Measurements from ENCODE around the gene MINK1. TPM values are rescaled to one million over a fixed set of nuclear protein-coding genes. Genes with fewer than 3 reads are reported as not detected.
A peak's percentile ranks its signal among the peaks of the same experiment; 100 is the strongest.
"Not testable (repeated sequence)": the region's sequence is repeated elsewhere in the genome, so short reads cannot be mapped to it uniquely, and the experiment has no call there.

The MINK1 gene
- total and polyA plus RNA-seq, 10 of the 15 experiments (the other 5 are each of a cell fraction or from before 2014, with no cell fraction given) = 0.08 to 55.6 (median 15.0) TPM

- WGBS (ENCODE audit: insufficient coverage, insufficient replicate concordance, low lambda C conversion rate, missing lambda C conversion rate) = 3% methylated on average over 10 of the region's 17 CpGs
- in situ Hi-C loops (cut with MboI); DNase-seq (ENCODE audit: low read depth, low spot score); CTCF ChIA-PET; BruUV-seq (replicated peaks); H3K36me3 ChIP-seq (ENCODE audit: control insufficient read depth in 2 of 2, insufficient read depth in 2 of 2, low read length in 1 of 2); intact Hi-C loops (cut with micrococcal nuclease; ENCODE audit: unreplicated experiment); POLR2A ChIA-PET; H3K9me3 ChIP-seq (replicated peaks; ENCODE audit: control insufficient read depth, insufficient read depth, low read length); SMC1A ChIA-PET (ENCODE audit: uncharacterized antibody, unreplicated experiment); FAIRE-seq; H3K27me3 ChIP-seq (replicated peaks in 1 of 2; ENCODE audit: control insufficient read depth in 2 of 2, insufficient read depth in 2 of 2, low read length in 1 of 2); H4K20me1 ChIP-seq (ENCODE audit: control insufficient read depth, insufficient read depth): not testable (repeated sequence)
- Histone ChIP-seq H3K27ac (ENCODE audit: control insufficient read depth, insufficient read depth) (peak overlapping the region; percentile 76), H3K4me1 (ENCODE audit: control insufficient read depth, insufficient read depth, low read length) (peaks cover 23% of the 10 kb centered on the region), H3K79me2 (ENCODE audit: control insufficient read depth, insufficient read depth, low read length) (peaks cover 33% of the 10 kb centered on the region), H2AFZ (ENCODE audit: control insufficient read depth, low read depth, low read length) (peak overlapping the region; percentile 95), H3K4me3 (peak overlapping the region; percentile 56; the same call in 1 of the 2 replicates), H3K4me2 (ENCODE audit: control insufficient read depth, insufficient read depth) (peak overlapping the region; percentile 68; the same call in 1 of the 2 replicates), H3K9ac (ENCODE audit: control insufficient read depth, insufficient read depth, low read length) (peak overlapping the region; percentile 65)
- RAD21 ChIA-PET (ENCODE audit: unreplicated experiment) = interaction anchor here (1.8 kb wide), 1 partner anchor 123 kb away, joined by 5 read pairs; the partner anchor contains the start of gene ARRB2
- ATAC-seq = peak; percentile 29
- TF ChIP-seq RELA (IDR thresholded peaks at IDR 0.05; ENCODE audit: borderline replicate concordance, partially characterized antibody) (peak; percentile 33), ATF7 (IDR thresholded peaks at IDR 0.05; ENCODE audit: low read depth) (peak; percentile 65), PKNOX1 (IDR thresholded peaks at IDR 0.05) (peak; percentile 92), MEF2B (IDR thresholded peaks at IDR 0.05; ENCODE audit: partially characterized antibody, poor library complexity, severe bottlenecking) (peak; percentile 52), STAT1 (conservative IDR thresholded peaks at IDR 0.05) (peak; percentile 65; the same call in 1 of the 2 replicates), NBN (IDR thresholded peaks at IDR 0.05) (0 out of 2 replicates have a peak, but pooled peaks have one; percentile 41), E4F1 (IDR thresholded peaks at IDR 0.05; ENCODE audit: borderline replicate concordance, partially characterized antibody) (peak; percentile 38), KLF5 (IDR thresholded peaks at IDR 0.05; ENCODE audit: partially characterized antibody) (peak; percentile 67), MLLT1 (IDR thresholded peaks at IDR 0.05) (peak; percentile 75; the same call in 1 of the 2 replicates), BMI1 (IDR thresholded peaks at IDR 0.05; ENCODE audit: borderline replicate concordance) (peak; percentile 96)
Observed at GRCh38 chr17:4832829-4833177, 337 bp upstream of the MINK1 start.
